GM19463 (cell line): ENCODE data around the gene CDK6.

ENCODE experiments used
- ATAC-seq: cut with Tn5 transposase; IDR thresholded peaks from one replicate; pipeline ENCODE4 v1.9.1; 2021; ENCODE audit warnings: mild to moderate bottlenecking, moderate library complexity; ENCODE audit not compliant: unreplicated experiment

Gene CDK6

DNA sequence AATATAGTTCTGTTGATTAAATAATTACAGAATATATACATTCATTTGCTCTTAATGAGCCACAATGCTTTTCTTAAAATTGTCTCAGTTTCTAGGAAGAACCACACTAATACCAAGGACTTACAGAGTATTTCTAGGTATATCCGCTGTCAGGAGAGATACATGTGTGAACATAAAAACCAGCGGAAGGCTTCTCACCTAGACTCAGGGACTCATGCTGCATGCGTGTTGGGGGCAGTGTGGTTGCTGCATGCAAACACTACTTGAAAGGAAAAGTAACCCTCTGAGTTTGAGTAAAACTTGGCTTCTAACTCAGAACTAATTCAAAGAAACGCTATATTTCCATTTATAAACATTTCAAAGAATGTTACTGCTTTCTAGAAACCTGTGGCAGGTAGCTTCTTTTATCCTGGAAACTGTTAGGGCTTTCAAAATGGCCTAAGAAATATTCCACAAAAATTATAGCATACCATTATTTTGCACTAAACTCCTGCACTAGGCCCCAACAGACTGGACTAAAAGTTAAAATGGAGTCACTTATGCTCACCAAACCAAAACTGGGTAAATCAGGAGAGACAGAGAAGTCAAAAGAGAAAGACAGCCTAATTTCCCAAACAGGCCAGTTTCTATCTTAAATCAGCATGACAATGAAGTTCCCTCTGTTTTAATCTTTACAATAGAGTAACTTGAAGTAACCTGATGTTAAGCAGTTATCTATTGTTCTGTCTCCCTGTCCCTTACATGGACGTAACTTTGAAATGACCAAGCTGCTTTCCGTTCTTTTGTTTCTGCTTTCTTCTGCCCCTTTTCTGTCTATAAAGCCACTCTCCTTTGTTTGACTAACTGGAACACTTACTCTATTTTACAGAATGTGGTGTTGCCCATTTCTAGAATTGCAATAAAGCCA is 151.0 kb downstream of the CDK6 start:
- no peak for ATAC-seq

DNA sequence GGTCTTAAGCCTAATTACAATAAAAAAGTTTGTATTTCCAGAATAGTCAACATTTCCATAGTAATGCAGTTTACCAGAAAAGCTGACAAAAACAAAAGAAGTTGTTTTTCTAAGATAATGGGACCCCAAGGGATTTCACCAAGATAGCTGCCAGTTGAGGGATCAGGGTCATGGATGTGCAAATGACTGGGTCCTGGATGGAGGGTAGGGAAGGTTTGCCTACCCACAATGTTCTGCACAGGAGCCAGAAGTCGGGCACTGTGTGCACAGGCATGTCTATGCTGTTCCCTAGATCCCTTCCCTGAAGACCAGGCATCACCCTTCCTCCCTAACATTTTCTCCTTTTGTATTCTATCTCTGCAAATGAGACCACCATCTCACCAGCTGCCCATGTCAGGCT is 152.1 kb downstream of the CDK6 start:
- ATAC-seq, result no peak

DNA sequence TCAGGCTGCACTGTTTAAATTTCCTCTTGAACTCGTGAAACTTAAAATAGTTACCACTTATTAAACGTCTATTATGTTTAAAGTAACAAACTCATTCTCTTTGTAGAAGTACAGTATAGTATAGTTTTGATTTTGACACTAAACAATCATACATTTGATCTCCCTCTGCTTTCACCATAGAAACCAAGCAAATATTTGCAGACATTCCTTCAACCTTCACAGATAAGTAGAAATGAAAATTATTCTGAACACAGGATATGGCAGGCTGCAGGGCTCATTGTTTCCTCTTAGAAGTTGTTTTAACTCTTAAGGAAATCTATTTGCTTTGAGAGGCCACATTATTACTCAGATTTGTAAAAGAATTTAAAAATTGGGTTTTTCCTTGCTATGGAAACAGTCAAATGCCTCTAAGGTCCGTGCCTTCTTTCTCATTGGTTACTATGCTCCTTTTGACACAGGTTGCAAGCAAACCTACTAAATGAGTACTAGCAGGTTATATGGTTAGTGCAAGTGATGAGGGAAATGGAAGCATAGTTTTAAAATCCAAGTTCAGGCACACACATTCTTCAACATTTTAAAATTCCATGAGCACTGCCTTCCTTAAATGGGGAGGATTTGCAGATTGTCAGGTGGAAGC is 153.4 kb downstream of the CDK6 start:
- ATAC-seq, result no peak

DNA sequence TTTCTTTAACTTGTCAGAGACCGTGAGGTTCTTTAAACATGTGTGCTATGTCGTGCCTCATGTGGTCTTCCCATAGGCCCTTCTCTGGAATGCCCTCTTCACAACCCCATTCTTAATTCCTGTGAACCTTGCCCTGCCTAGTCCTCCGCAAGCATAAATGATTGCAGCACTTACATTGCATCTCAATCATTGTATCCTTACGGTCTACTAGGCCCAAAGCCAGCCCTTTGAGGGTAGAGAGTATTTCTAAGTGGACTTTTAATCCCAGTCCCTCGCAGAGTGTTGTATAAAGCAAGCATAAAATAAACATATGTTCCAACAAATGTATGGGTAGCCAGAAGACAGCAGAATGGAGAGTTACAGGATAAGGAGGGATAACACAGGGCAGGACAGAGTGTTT is 154.0 kb downstream of the CDK6 start:
- ATAC-seq, result no peak

DNA sequence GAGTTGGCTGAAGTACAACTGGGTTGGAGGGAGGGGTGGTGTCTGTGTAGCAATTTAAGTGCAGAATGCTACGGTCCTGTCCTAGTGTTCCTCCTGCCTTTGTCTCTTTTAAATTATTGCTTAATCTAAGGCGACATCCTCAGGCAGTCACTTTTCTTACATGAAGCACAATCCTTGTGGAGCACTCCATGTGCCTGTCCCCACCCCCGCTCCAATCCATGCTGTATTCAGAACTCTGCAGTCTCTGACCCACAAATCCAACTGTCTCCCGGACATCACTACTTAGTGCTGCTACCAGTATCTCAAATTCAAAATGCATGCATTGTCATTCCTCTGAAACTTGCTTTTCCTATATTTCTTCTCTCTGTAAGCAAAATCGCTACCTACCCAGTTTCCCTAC is 154.7 kb downstream of the CDK6 start:
- no peak for ATAC-seq

DNA sequence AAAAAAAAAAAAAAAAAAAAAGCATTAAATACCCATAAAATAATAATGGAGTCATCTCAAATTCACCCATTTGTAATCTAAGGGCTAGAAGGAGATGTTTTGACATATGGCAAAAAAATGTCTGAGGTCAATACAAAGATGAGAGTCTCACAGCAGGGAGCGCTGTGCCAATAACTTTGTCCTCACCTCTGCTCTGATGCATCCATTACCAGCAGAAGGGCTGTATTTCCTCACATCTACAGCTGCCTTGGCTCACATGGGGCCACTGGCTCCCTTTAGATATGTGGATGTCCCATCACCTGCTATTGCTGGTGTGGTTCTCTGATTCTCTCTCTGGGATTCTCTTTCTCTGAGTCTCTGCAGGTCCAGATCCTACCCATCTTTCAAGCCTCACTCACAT is 155.9 kb downstream of the CDK6 start:
- no peak for ATAC-seq

DNA sequence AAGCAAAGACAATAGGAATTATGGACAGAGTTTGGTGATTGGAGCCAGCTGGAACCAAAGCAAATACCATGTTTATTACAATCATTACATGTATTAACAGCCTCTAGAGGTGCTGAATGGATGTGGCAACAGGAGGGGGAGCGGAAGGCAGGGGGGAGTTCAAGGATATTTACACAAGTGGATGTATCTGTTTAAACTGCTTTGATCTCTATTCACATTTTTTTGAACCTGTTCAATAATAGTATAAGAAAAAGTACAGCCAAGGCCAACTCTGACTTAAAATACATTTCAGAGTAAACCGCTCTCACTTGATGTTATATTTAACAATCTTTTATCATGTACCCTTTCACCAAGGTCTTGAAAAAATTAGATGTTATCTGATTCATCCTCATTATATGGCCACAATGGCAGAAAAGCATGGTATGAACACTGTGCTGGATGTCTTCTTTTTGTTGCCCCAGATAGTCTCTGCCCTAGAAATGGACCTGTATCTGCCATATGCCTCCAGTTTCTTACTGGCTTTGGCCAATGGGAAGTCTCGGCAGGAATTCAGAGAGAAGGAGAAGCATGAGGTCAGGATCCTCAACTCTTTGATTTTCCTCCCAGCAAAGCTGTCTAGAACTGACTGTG is 158.0 kb downstream of the CDK6 start:
- ATAC-seq, result no peak

DNA sequence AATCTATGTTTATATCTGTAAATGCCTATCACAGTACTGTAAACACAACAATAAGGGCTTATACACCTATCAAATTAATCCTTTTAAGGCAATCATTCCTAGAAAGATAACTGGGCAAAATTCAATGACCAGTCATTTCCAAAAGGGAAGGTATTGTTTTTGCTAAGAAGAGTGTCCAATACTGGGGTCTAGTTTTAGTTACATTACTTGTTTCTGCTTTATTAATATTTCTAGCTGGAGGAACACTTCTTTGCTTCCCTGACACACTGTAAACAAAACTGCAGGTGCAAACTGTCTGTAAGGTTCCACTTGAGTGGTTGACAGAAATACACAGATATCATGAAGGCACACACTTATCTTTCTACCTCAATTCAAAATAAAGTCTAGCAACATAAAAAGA is 162.0 kb downstream of the CDK6 start:
- ATAC-seq, result peak; percentile 56

DNA sequence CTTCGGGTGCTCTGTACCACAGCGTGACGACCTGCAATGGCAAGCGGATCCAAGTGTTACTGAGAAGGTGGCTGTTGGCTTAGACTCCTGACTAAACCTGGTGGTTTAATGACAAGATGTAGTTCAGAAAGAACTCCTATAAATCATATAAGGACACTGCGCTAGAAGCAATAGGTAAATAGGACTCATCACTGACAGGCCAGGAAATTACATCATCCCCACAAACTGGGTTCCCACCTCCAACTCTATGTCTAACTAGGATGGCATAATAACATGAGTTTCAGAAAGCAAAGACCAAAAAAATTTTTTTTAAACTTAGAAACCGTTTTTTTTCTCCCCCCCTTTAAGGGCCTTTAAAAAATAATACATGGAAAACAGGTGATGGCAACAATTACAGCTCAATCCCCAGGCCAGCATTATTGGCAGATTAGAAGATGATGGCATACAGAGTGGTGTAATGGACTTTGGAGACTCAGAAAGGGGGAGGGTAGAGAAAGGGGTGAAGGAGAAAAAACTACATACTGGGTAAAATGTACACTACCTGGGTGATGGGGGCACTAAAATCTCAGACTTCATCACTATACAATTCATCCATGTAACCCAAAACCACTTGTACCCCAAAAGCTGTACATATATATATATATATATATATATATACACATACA is 164.7 kb downstream of the CDK6 start:
- ATAC-seq, result no peak

DNA sequence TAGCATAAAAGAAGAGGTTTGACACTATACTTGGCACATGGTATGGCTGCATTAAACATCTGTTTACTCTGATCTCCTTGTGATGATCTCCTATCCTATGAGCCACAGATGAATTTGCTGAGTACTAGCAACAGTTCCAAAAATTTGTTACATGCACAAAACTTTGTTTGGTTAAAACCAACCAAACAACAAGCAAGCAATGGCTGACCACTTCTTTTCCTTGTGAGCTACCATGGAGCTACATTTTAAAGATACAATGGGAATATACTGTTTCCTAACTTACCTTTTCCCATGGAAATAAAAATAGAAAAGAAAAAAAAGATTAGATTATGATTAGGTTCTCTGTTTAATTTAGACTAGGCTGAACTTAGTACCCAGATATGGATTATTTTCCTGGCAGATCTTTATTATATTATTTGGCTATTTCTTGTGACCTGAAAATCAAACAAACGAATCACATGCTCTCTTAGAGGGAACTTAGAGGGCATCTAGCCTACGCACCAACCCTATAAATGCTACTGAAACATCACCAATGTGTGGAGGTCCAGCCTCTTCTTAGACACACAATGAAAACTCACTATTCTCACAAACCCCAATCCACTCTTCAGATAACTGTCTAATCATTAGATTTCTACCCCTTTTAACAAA is 166.0 kb downstream of the CDK6 start:
- ATAC-seq, result no peak

DNA sequence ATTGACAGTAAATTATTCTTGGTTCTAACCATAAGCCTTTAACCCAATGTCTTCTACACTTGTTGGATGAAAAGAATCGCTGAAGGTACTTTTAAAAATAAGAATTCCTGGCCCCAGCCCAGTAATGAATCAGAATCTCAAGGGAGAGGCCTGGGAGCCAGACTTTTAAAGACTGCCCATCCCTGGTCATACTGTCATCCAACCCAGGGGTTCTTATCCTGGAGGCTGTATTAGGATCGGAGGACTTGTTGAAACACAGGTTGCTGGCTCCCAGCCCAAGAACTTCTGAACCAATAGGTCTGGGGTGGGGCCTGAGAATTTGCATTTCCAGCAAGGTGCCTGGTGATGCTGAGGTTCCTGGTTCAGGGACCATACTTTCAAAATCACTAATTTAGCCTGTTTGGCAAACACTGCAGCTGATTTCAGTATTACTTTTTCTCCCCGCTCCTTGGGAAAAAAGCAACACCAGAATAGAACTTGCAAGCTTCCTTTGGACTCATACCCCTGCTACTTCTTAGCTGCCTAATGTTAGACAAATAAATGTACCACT is 166.7 kb downstream of the CDK6 start:
- ATAC-seq, result no peak

DNA sequence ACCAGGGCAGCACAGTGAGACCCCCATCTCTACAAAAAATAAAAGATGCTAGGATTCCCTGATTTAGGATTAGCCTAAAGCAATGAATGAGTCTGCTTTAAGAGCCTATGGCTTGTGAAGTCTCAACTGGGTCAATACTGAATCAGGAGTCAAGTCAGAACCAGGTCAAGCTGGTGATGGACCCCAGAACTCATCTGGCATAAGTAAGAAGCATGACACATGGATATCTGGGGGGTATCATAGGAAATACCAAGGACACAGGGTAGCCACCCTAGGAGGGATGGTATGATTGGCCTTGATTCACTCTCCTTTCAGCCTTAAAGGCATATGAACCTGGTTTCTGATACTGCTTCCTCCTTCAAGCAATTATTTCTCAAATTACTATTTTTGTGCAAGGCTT is 167.8 kb downstream of the CDK6 start:
- ATAC-seq, result no peak

DNA sequence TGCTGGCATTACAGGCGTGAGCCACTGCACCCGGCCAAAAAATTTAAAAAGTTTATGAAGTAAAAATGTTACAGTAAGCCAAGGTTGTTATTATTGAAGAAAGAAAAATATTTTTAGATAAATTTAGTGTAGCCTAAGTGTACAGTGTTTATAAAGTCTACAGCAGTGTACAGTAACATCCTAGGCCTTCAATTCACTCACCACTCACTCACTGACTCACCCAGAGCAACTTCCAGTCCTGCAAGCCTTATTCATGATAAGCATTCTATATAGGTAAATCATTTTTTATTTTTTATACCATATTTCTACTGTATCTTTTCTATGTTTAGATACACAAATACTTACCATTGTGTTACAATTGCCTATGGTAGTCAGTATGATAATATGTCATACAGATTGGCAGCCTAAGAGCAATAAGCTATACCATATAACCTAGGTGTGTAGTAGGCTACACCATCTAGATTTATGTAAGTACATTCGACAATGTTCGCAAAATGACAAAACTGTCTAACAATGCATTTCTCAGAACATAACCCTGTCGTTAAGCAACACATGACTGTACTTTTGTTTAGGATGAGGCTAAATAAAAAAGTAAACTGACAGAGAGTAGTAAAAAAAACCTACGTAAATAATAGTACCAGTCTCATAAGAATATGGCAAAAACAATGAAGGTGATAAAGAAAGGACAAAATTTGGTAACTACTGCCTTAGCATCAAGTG is 168.4 kb downstream of the CDK6 start:
- no peak for ATAC-seq

DNA sequence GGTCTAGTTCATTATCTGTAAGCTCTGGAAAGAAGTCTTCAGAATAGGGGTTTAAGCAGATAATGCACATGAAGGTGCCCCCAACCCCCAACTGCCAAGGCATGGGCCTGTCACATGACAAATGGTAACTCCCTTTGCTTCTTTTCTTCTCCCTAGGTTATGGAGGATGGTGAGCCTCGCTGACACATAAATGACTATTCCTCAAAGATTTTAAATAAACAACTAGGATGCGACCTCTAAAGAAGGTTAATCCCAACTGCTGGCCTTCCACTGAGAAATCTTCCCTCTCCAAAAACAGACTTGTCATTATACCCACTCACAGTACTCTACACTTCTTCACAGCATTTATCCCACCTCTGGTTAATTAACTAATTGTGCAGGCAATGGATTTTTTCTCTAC is 170.4 kb downstream of the CDK6 start:
- ATAC-seq, result no peak

DNA sequence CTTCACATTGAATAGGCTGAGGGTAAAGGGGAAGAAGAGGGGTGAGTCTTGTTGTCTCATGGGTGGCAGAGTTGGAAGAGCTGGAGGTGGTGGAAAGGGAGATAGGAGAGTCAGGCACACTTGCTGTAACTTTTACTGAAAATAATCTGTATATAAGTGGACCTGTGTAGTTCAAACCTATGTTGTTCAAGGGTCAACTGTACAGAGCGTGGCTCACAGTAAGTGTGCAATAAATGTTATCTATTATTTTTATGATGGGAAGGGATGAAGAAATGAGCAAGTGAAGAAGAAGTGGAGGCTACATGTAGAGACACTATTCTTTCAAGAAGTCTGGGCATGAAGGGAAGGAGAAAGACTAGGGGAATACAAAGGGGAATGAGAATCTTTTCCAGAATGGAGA is 174.7 kb downstream of the CDK6 start:
- no peak for ATAC-seq

DNA sequence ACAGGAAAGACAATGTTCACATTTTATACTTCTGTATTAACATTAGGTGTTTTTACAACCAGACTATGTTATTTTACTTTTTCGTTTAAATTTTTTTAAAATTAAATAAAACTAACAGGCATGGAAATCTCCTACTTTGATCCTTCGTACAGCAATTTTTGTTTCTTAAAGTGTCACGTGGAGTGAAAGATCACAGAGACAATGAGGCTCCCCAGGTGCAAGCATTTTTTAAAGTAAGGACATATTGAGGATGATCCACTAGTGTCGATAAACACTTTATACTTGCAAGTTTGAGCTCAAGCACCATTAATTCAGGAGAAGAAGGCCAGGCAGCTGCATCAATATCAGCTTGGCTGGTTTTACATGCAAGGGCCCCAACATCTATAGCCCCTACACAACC is 177.7 kb downstream of the CDK6 start:
- ATAC-seq, result no peak

DNA sequence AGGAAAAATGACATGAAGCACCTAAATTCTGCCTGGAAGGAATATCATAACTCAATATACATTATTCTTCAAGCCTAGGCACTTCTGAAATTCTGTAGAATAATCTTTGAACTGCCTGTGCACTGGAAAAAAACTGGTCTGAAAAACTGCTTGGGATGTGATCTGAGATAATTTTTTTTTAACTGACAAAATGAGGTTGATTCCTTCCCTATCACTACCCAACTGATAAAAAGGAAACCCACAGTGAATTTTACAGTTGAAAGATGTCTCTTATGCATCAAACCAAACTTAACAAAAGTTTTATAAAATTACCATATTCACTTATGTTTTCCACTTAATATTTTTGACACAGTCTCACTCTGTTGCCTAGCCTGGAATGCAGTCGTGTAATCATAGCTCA is 179.0 kb downstream of the CDK6 start:
- ATAC-seq, result no peak

DNA sequence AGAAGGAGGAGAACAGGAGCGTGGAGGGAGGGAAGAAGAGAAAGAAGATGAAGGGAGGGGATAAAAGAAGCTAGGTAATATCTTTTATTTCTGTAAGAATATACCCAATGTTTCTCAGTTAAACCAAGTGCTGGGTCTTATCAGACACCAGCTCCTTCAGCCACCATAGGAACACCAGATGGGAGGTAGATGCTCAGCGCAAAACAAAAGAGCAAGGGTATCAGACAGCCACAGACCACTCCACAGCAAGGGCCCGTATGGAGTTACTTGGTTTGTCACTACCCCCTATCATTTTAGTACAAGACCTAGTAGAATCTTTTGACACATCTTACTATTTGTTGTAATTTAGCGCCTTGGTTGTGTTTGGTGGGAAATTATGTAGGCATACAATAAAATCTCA is 180.3 kb downstream of the CDK6 start:
- ATAC-seq, result no peak

DNA sequence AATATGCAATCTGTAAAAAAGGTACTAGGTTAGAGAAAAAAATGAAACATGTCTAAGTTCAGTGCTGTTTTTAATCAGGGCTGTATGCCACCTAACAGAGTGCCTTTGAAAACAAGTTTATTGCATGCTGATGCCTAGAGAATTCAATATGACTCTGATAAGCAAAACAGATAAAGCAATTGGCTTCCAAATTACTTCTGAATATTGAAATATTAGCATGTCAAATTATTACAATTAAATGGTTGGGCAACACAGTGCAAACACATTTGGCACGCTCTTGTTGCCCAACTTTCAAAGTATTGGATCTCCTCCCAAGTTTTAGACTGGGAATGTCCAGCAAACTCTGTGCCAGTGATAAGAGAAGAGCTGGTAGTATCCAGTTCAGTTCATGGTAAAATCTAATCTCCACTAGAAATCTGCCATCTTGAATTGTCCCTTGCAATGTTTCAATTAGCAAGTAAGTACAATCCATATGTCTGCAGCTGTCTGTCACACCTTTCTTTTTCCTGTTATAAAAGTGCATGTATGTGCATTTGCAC is 181.0 kb downstream of the CDK6 start:
- ATAC-seq, result no peak

DNA sequence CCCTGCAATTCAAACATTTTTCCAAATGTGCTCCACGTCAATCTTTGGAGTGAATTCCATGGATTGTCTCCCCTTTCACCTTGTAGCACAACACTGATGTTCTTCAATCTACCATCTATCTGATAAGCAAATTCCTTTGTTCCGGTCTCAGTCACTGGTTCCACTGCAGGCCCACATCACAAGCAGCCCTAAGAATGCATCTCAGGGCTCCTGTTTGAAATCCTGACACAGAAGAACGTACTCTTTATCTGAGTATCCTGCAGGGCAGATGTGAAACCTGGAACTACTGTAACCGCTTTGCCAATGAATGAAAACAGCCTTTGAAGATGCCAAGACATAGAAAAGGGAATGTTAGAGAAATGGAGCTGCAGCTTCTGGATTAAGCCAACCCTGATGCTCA is 183.2 kb downstream of the CDK6 start:
- ATAC-seq, result no peak
